Epithelial cell of proximal tubule (primary cell): ENCODE data around the gene RPL36. TPM values are rescaled to one million over a fixed set of nuclear protein-coding genes. Genes with fewer than 3 reads are reported as not detected.
"Not testable (repeated sequence)": the region's sequence is repeated elsewhere in the genome, so short reads cannot be mapped to it uniquely, and the experiment has no call there.

ENCODE experiments used
- DNase-seq: peaks from one replicate; pipeline ENCODE4 v3.0.0-alpha.2; 2011; ENCODE audit warnings: low read depth
- H3K4me3 ChIP-seq: 2 replicates; pipeline ENCODE4 v1.5.1; 2011; ENCODE audit warnings: low read depth, mild to moderate bottlenecking, low read length
- CTCF ChIP-seq: conservative IDR thresholded peaks from 2 replicates; pipeline ENCODE4 v1.5.1; 2012; ENCODE audit warnings: low read depth, mild to moderate bottlenecking, low read length
- total RNA-seq: library from RNA; depleted of rRNA; stranded (reverse); fragments of >200 nt; gene quantifications from 2 replicates; pipeline ENCODE4 v1.2.3, GENCODE V29; 2015

The RPL36 gene
- total RNA-seq, 1 donor from 2014 or later = 808 TPM

DNA sequence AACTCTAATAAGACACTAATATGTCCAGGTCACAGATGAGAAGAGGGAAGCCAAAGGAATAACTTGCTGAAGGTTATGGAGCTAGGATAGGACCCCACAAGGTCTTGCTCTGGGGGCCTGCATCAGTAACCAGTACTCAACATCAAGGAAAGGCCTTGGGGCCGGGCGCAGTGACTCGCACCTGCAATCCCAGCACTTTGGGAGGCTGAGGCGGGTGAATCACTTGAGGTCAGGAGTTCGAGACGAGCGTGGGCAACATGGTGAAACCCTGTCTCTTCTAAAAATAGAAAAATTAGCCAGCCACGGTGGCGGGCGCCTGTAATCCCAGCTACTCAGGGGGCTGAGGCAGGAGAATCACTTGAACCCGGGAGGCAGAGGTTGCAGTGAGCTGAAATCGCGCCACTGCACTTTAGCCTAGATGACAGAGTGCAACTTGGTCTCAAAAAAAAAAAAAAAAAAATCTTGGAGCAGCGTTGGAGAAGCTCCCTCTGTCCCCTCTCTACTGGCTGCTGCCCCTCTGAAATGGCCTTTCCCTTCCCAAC is 28.0 kb downstream of the RPL36 start:
- TF ChIP-seq CTCF = no peak
- no peak for DNase-seq
- H3K4me3 ChIP-seq = peak overlapping the region; percentile 93

DNA sequence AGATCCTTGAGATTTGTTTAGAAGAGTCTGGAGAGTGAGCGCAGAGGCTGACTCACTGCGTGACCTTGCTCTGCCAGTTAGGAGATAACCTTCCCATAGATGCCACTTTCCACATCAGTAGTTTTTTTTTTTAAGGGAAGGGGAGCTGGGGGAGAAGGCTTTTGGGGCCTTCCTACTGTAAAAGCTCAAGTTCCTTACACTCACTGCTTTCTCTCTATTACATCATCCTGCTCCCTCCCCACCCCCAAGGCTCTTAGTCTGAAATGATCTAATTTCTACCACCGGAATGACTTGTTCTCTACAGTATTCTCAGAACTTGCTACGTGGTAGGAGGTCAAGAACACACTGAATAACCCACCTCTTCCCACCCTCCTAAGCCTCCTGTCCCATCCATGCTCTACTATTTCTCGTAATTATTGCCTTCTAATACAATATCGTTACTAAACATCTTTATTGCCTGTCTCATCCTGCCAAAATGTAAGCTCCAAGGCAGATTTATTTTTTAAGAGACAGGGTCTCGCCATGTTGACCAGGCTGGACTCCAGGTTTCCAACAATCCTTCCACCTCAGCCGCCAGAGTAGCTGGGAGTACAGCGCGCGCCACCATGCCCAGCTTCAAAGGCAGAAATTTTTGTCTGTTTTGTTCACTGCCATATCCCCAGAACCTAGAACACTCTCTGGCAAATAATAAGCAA is 28.6 kb downstream of the RPL36 start:
- no peak for TF ChIP-seq CTCF
- peak; percentile 52 for DNase-seq
- peak overlapping the region; percentile 93 for H3K4me3 ChIP-seq

DNA sequence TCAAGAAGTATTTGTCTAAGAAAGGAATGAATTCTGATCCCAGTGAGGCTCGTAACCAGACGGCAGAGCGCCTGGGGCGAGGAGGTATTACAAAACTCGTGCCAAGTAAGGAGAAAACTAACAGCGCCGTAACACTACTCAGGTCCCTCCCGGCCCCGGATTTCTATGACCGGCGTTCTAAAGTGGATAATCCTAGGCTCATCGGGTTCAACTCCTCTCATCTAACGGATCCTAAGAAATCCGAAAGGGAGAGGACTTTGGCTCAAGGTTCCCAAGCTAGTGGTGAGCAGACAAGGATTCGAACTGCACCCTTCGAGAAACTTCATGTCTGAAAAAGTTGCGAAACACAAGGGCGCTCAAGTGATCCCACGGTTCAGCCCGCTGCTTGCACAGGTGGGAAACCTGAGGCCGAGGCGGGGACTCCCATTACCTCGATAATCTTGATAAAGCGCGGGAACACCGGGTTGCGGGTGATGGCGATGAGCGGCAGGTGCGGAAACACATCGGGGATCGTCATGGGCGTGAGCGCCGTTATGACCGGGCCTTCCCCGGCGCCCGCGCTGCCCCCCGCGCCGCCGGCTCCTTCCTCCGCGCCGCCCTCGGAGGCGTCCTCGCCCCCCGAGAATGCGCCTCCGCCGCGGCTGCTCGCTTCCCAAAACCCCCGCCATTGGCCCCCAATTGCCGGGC is 29.3 kb downstream of the RPL36 start:
- DNase-seq = no peak
- peak overlapping the region; percentile 93 for H3K4me3 ChIP-seq
- no peak for TF ChIP-seq CTCF

DNA sequence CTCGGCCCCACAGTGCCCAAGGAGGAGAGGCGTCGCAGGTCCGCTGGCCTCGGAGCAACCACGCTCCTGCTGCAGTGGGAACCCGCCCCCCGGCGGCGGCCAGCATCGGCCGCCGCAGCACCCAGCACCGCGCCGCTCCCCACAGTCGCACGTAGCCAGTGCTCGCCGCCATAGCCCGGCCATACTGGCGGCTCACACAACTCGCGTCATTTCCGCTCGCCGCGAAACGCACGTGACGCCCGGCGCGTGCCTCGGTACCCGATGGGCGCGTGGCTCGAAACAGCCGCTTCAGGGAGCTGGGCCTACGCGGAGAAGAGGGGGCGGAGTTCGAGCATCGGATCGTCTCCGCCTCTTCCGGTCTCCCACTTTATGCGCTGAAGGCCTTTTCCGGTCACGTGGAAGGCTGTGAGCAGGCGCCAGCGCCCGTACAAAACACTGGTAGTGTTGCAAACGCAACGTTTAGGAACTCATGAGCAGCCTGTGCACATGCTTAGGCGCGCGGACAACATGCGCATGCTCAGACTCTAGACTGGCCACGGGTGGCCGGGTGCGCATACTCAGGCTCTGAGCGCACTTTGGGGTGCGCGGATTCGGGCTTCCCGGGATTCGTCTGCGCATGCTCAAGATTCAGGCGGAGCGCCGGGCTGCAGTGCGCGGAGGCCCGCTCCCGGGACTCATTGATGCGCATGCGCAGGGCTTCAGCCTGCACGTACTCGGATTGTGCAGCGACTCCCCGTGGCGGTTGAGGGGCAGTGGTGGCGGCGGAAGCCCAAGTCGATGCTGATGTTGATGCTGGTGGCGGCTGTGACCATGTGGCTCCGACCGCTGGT is 30.1 kb downstream of the RPL36 start, which contains the start of the genes CATSPERD and LONP1:
Gene CATSPERD, plus strand, starts transcription at position 677 of the 830 bp plus-strand sequence. Its CDS starts 101 bp downstream, at position 778.
Gene LONP1, minus strand, starts transcription at position 186 of the 830 bp plus-strand sequence. Its CDS starts 14 bp downstream, at position 172.
- peak within 1 kb of the TSS; percentile 93 for H3K4me3 ChIP-seq
- peak; percentile 83 for DNase-seq
- TF ChIP-seq CTCF = peak; percentile 84

DNA sequence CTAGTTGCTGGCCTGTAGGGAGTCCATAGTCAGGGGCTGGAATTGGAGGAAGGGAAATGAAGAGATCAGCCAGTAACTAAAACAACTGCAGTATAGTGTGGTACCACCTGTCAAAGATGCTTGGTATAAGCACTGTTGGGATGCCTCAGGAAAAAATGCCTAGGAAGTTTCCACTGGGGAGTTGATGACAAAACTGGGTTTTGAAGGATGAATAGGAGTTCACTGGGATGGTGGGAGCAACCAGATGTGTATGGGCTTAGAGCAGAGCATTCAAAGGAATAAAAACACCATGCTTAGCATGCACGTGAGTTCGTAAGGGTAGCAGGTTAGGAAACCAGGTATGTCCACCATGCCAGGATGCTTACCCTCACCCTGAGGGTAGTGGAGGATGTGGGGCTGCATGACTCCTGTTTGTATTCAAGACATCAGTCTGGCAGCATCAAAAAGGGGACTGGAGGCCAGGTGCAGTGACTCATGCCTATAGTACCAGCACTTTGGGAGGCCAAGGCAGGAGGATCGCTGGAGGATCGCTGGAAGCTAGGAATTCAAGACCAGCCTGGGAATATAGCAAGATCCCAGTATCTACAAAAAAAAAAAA is 37.5 kb downstream of the RPL36 start:
- no peak for TF ChIP-seq CTCF
- no peak for DNase-seq
- no peak overlapping the region for H3K4me3 ChIP-seq

DNA sequence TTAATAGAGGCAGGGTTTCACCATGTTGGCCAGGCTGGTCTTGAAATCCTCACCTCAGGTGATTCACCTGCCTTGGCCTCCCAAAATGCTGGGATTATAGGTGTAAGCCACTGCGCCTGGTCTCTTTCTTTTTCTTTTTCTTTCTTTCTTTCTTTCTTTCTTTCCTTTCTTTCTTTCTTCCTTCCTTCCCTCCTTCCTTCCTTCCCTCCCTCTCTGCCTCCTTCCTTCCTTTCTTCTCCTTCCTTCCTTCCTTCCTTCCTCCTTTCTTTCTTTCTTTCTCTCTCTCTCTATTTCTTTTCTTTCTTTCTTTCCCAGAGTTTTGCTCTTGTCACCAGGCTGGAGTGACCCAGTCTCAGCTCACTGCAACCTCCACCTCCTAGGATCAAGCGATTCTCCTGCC is 43.1 kb downstream of the RPL36 start:
- DNase-seq, H3K4me3 ChIP-seq: not testable (repeated sequence)
